NT2/D1 (cell line): Measurements from ENCODE around the gene INO80C.

Experiments
- SUZ12 ChIP-seq: IDR thresholded peaks from 2 replicates; pipeline ENCODE4 v1.6.1; 2011; ENCODE audit not compliant: insufficient read length, insufficient read depth; ENCODE audit errors: extremely low read depth
- YY1 ChIP-seq: IDR thresholded peaks from 2 replicates; pipeline ENCODE4 v1.6.1; 2011; ENCODE audit not compliant: insufficient read length, insufficient read depth
- ZNF274 ChIP-seq: IDR thresholded peaks from 2 replicates; pipeline ENCODE4 v1.6.1; 2011; ENCODE audit warnings: mild to moderate bottlenecking, low read depth, low read length

GRCh38 chr18:35542356-35542755 is 44.6 kb upstream of the INO80C start:
- TF ChIP-seq SUZ12 (no peak), ZNF274 (no peak), YY1 (no peak)
